Measurements from ENCODE around the gene FIBCD1.

The FIBCD1 gene

DNA sequence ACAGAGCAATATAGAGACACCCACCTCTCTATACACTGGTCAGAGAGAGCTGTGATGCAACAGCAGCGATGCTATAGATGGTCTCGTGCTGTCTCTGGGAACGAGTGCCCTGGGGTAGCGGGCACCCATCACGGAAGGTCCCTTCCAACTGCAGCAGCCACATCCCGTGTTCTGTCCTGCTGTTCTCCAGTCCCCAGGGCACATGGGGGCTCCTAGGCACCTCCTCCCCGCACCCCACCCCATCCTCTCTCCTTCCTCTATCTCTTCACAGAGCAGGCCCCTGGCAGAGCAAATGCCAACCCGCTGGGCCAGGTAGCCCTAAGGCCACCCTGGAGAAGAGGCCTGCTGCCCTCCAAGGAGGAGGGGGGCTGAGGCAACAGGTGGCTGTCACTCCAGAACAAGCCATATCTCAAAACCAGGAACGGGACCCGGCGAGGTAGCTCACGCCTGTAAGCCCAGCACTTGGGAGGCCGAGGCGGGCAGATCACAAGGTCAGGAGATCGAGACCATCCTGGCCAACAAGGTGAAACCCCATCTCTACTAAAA is 8.2 kb downstream of the FIBCD1 start:
- TF ChIP-seq, protein P1, sequence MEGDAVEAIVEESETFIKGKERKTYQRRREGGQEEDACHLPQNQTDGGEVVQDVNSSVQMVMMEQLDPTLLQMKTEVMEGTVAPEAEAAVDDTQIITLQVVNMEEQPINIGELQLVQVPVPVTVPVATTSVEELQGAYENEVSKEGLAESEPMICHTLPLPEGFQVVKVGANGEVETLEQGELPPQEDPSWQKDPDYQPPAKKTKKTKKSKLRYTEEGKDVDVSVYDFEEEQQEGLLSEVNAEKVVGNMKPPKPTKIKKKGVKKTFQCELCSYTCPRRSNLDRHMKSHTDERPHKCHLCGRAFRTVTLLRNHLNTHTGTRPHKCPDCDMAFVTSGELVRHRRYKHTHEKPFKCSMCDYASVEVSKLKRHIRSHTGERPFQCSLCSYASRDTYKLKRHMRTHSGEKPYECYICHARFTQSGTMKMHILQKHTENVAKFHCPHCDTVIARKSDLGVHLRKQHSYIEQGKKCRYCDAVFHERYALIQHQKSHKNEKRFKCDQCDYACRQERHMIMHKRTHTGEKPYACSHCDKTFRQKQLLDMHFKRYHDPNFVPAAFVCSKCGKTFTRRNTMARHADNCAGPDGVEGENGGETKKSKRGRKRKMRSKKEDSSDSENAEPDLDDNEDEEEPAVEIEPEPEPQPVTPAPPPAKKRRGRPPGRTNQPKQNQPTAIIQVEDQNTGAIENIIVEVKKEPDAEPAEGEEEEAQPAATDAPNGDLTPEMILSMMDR (IDR thresholded peaks at IDR 0.05), result no peak

DNA sequence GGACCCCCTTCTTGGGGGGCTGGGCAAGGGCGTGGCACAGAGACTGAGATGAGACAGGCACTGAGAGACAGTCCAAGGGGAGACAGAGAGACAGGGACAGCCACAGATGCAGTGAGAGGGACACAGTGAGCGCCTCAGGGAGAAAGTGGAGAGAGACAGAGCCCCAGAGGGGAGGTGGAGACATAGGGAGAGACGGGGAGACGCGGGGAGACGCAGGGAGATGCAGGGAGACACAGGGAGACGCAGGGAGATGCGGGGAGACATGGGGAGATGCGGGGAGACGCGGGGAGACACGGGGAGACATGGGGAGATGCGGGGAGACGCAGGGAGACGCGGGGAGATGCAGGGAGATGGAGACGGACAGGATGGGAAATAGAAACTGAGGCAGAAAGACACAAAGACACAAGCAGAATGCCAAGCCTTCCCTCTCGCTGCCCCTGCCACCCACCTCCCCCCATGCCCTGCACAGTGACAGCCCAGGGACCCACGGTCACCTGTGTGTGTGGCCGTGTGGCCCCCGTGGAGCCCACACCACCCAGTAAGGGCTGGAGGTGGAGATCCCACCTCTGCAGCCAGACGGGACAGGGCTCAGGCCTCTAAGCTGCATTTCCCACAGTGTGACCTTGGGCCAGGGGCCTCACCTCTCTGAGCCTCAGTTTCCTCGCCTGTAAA is 8.8 kb downstream of the FIBCD1 start:
- TF ChIP-seq, protein P1 (IDR thresholded peaks at IDR 0.05), result no peak

DNA sequence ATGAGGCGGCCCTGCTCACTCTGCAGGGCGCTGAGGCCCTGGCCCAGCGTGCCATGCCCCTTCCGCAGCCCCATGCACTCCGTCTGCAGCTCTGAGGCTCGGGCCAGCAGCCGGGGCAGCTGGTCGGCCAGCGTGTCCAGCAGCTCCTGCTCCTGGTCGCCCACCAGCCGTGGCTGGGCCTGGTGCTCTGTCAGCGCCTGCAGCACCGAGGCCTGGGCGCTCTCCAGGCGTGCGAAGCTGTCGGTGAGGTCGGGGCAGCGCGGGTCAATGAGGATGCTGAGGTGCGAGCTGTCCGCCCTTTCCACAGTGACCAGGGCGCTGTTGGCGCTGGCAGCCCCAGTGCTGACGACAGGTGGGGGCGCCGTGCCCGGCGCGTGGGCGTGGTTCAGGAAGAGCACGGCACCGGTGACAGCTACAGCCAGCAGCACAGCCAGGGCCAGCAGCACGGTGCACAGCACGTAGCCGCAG is 9.4 kb downstream of the FIBCD1 start:
- TF ChIP-seq, protein P1 (IDR thresholded peaks at IDR 0.05), result no peak

DNA sequence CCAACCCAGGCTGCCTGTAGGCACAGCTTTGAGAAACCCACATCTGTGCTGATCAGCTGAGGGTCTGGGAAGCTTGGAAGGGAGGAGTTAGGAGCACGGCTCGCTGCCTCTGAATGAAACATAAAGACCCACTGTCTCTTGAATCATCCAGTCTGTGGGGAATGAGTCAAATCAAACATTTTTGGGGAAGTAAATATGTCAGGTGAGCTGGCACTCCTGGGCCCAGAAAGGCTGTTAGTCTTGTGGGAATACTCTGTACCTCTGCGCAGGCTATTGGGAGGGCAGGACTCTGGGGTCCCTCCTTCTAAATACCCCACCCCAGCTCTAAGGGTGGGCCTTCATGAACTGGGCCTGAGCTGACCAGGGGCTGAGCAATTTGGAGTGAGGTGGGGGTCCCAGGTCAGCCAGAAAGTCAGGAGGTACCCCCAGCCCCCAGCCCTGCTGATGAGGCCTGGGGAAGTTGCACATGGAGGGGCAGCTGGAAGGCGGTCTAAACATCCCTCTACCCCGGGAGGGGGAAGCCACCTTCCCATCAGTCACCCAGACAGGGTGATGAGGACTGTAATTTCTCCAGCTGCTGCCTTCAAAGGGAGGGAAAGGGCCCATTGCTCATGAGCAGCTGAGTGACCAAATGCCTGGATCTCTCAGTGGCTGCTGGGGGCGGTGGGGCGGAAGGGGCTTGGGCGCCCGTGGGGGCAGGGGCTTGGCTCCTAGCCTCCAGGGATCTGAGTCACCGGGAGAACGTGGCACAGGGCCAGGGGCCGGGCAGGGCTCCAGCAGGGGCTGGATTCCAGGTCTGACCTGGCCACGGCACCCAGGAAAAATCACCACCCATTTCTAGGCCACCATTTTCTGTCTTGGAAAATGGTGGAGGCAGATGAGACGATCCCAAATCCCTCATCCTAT is 10.8 kb downstream of the FIBCD1 start:
- TF ChIP-seq, protein P1 (IDR thresholded peaks at IDR 0.05), result no peak

DNA sequence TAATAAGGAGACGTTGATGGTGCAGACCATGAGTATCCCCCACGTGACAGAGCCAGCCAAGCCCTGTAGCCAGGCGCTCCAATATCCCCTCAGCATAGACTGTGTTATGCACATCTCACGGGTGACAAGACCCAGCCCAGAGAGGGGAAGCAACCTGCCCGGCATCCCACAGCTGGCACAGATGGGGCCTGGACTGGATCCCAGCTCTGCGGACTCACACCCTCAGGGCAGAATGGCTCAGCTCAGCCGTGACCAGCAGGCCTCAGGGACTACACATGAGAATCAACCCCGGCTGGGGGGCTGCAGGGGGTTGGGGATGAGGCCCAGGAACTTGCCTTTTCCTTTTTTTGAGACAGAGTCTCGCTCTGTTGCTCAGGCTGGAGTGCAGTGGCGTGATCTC is 11.7 kb downstream of the FIBCD1 start:
- TF ChIP-seq, protein P1 (IDR thresholded peaks at IDR 0.05), result no peak

DNA sequence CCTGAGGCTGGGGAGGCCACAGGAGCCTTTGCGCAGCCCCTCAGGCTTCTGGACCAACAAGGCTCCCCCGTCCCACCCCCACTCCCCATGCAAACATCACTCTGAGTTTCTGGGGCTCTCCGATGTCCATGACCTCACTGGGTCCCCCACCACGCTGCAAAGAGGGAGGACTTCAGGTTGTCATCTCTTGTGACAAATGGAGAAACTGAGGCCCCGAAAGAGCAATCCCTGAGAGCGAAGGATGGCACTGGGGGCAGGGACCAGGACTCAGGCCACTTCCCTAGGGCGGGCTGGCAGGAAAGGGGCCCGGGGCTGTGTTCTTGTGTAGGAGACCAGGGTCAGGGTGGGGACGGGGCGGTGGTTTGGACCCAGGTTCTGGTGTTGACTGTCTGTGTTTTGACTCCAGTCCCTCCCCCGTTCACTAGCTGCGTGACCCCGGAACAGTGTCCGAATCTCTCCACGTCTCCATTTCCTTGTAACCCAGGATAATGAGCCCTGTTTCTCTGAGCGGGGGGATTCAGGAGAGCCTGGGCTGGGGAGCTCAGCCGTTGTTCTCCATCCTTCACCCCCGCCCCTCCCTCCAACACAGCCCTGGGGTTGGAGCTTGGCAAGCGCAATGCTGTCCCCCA is 13.9 kb downstream of the FIBCD1 start:
- TF ChIP-seq, protein P1 (IDR thresholded peaks at IDR 0.05), result no peak

DNA sequence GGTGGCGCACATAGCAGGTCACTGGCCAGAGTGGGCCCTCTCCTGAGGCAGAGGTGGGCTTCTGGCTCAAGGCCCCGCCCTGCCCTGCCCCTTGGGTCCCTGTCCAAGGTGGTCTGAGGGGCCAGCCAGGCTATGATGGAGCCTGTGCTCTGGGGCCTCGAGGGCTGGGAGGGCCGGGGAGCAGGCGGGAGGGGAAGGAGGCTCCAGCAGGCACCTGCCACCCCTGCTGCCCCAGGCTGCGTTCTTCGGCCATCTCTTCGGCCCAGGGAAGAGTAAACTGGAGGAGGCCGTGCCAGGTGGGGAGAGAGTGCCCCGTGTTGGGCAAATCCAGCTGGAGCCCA is 14.6 kb downstream of the FIBCD1 start:
- TF ChIP-seq, protein P1 (IDR thresholded peaks at IDR 0.05), result no peak

Data from LNCAP (cell line).